ENCODE measurements around the gene RIOK1. TPM values are rescaled to one million over a fixed set of nuclear protein-coding genes. Genes with fewer than 3 reads are reported as not detected.
A peak's percentile ranks its signal among the peaks of the same experiment; 100 is the strongest.

Gene RIOK1
- total RNA-seq, 2 donors from 2014 or later = 17.5 to 25.8 TPM

GRCh38 chr6:7424967-7425807, 35.6 kb downstream of the RIOK1 start:
- 85% methylated on average over 22 of the region's 25 CpGs for WGBS
- TF ChIP-seq CTCF (IDR thresholded peaks at IDR 0.05) (peak; percentile 15 to 68 (median 48)), POLR2AphosphoS5 (IDR thresholded peaks at IDR 0.05) (peak; percentile 11), POLR2A (IDR thresholded peaks at IDR 0.05) (no peak)
- H3K4me1 ChIP-seq (replicated peaks) = no peaks in the 10 kb centered on the region
- no peak overlapping the region for H3K27ac ChIP-seq
- no peaks in the 10 kb centered on the region for H3K36me3 ChIP-seq
- DNase-seq (ENCODE audit: low spot score) = peak; percentile 38
- H3K27me3 ChIP-seq (replicated peaks; ENCODE audit: insufficient read depth) = no peaks in the 10 kb centered on the region
- no peak overlapping the region for H3K4me3 ChIP-seq
- intact Hi-C loops (cut with DNase I) = no loop called here
- no peaks in the 10 kb centered on the region for H3K9me3 ChIP-seq

- Histone ChIP-seq H3K4me3 (no peak overlapping the region), H3K4me1 (replicated peaks) (no peaks in the 10 kb centered on the region), H3K27ac (no peak overlapping the region), H3K9me3 (no peaks in the 10 kb centered on the region), H3K27me3 (replicated peaks; ENCODE audit: insufficient read depth) (no peaks in the 10 kb centered on the region), H3K36me3 (no peaks in the 10 kb centered on the region)
- TF ChIP-seq POLR2AphosphoS5 (IDR thresholded peaks at IDR 0.05) (no peak), POLR2A (IDR thresholded peaks at IDR 0.05) (no peak), CTCF (IDR thresholded peaks at IDR 0.05) (no peak)
- no peak for DNase-seq (ENCODE audit: low spot score)
- intact Hi-C loops (cut with DNase I) = no loop called here
- 98% methylated on average over 29 of the region's 39 CpGs for WGBS
Observed at GRCh38 chr6:7425808-7426190, 36.2 kb downstream of the RIOK1 start.

GRCh38 chr6:7426447-7427169, 37.0 kb downstream of the RIOK1 start:
- intact Hi-C loops (cut with DNase I) = no loop called here
- no peak overlapping the region for H3K27ac ChIP-seq
- TF ChIP-seq CTCF (IDR thresholded peaks at IDR 0.05) (no peak), POLR2AphosphoS5 (IDR thresholded peaks at IDR 0.05) (no peak), POLR2A (IDR thresholded peaks at IDR 0.05) (no peak)
- H3K36me3 ChIP-seq = no peaks in the 10 kb centered on the region
- no peak for DNase-seq (ENCODE audit: low spot score)
- H3K4me3 ChIP-seq = no peak overlapping the region
- no peaks in the 10 kb centered on the region for H3K27me3 ChIP-seq (replicated peaks; ENCODE audit: insufficient read depth)
- no peaks in the 10 kb centered on the region for H3K9me3 ChIP-seq
- H3K4me1 ChIP-seq (replicated peaks) = no peaks in the 10 kb centered on the region
- 87% methylated on average over 16 of the region's 16 CpGs for WGBS

- DNase-seq (ENCODE audit: low spot score) = no peak
- Histone ChIP-seq H3K9me3 (no peaks in the 10 kb centered on the region), H3K4me1 (replicated peaks) (no peaks in the 10 kb centered on the region), H3K27ac (no peak overlapping the region), H3K27me3 (replicated peaks; ENCODE audit: insufficient read depth) (no peaks in the 10 kb centered on the region), H3K4me3 (no peak overlapping the region), H3K36me3 (no peaks in the 10 kb centered on the region)
- TF ChIP-seq POLR2AphosphoS5 (IDR thresholded peaks at IDR 0.05) (no peak), CTCF (IDR thresholded peaks at IDR 0.05) (no peak), POLR2A (IDR thresholded peaks at IDR 0.05) (no peak)
- intact Hi-C loops (cut with DNase I) = no loop called here
- WGBS = 86% methylated on average over 8 of the region's 8 CpGs
Observed at GRCh38 chr6:7431313-7431673, 41.7 kb downstream of the RIOK1 start.
